Endodermal cell (in vitro differentiated cells): ENCODE results near the gene COG5. TPM values are rescaled to one million over a fixed set of nuclear protein-coding genes. Genes with fewer than 3 reads are reported as not detected.

Experiments
- DNase-seq: peaks from one replicate; pipeline ENCODE4 v3.0.0-alpha.2; 2017
- H3K27ac ChIP-seq: 2 replicates; pipeline ENCODE4 v1.5.1; 2013; ENCODE audit warnings: mild to moderate bottlenecking, low read depth, low read length, moderate library complexity
- H3K27me3 ChIP-seq: 2 replicates; pipeline ENCODE4 v1.6.1; 2013; ENCODE audit warnings: mild to moderate bottlenecking, low read length, moderate library complexity; ENCODE audit not compliant: insufficient read depth, control insufficient read depth, poor library complexity, severe bottlenecking
- H3K36me3 ChIP-seq: 2 replicates; pipeline ENCODE4 v1.7.0; 2013; ENCODE audit warnings: mild to moderate bottlenecking, low read length, moderate library complexity; ENCODE audit not compliant: control insufficient read depth, insufficient read depth
- H3K4me1 ChIP-seq: one replicate; pipeline ENCODE4 v1.7.0; 2013; ENCODE audit warnings: low read length; ENCODE audit not compliant: control insufficient read depth, insufficient read depth
- H3K4me3 ChIP-seq: 2 replicates; pipeline ENCODE4 v1.5.1; 2013; ENCODE audit warnings: mild to moderate bottlenecking, low read length, moderate library complexity
- H3K9ac ChIP-seq: 2 replicates; pipeline ENCODE4 v1.6.1; 2013; ENCODE audit warnings: mild to moderate bottlenecking, low read length, moderate library complexity; ENCODE audit not compliant: poor library complexity, severe bottlenecking; ENCODE audit errors: extremely low read depth
- H3K9me3 ChIP-seq: 2 replicates; pipeline ENCODE4 v1.6.1; 2013; ENCODE audit warnings: mild to moderate bottlenecking, low read length, moderate library complexity; ENCODE audit not compliant: control insufficient read depth
- H3K27ac Mint-ChIP-seq: 2 replicates; pipeline ENCODE4 v1.8.0; 2020; ENCODE audit warnings: mixed read lengths
- H3K27me3 Mint-ChIP-seq: 2 replicates; pipeline ENCODE4 v1.8.0; 2021; ENCODE audit warnings: mild to moderate bottlenecking, mixed read lengths; ENCODE audit not compliant: insufficient read depth
- H3K36me3 Mint-ChIP-seq: 2 replicates; pipeline ENCODE4 v1.8.0; 2020; ENCODE audit warnings: low read depth, mixed read lengths
- H3K4me1 Mint-ChIP-seq: 2 replicates; pipeline ENCODE4 v1.8.0; 2020; ENCODE audit warnings: mixed read lengths
- H3K4me3 Mint-ChIP-seq: 2 replicates; pipeline ENCODE4 v1.8.0; 2020; ENCODE audit warnings: mild to moderate bottlenecking, moderate library complexity, mixed read lengths
- H3K9me3 Mint-ChIP-seq: 2 replicates; pipeline ENCODE4 v1.8.0; 2020; ENCODE audit warnings: mild to moderate bottlenecking, mixed read lengths
- CTCF ChIP-seq: fragments of 200-600 bp; sonication (generic); conservative IDR thresholded peaks from 2 replicates; pipeline ENCODE4 v1.5.0; 2021; ENCODE audit warnings: antibody characterized with exemption, mild to moderate bottlenecking
- WGBS, 2 experiments: methylation state at CpG; one replicate each; pipeline versions ENCODE4 v1.1.5 to v1.1.7; 2013; ENCODE audit warnings: missing lambda C conversion rate in 2 of 2, mixed read lengths in 1 of 2; ENCODE audit not compliant: insufficient coverage in 1 of 2, insufficient read length in 1 of 2; 5-methylcytosine and 5-hydroxymethylcytosine counted together
- total RNA-seq, 2 donors: library from RNA; stranded (reverse); fragmentation: NEBNext Ultra II Directional in 1 of 2; extraction: Animal tissue kit (Norgen Biotek cat#: 25700) in 1 of 2; gene quantifications; 2 replicates in 1 of 2; 3 replicates in 1 of 2; pipeline ENCODE4 v1.2.1, GENCODE V29; 2021

The COG5 gene
- total RNA-seq, 2 donors from 2014 or later: 25.5 to 34.7 TPM

DNA sequence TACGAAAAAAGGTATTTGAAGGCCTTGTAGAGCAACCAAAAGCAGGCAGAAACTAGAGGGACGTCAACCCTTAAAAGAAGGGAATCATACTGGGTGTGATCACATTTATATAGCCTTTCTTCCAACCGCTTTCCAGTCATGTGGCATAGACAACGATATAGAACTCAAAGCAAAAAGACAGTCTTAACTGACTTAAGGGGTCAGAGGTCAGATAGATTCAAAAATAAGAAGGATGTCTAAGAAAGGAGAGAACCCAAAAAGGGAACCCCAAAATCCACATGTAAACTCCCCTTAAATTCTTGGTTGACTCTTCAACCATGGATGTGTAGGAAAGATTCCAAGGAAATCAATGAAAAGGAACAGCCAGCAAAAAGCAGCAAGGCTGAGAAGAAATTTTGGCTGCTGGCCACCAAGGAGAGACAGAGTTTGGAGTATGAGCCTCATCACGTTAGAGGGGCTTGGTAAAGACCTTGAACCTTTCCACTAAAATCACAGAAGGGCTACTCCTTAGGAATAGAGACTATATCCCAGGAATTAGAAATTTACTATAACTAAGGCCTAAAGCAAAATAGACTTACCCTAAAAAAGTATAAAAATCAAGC, 24.9 kb upstream of the COG5 start:
- TF ChIP-seq CTCF: no peak
- H3K27ac ChIP-seq: no peak overlapping the region
- Mint-ChIP-seq H3K4me1 (no peaks in the 10 kb centered on the region), H3K9me3 (peaks cover 7% of the 10 kb centered on the region), H3K36me3 (peaks cover 43% of the 10 kb centered on the region), H3K4me3 (no peak overlapping the region), H3K27ac (no peak overlapping the region), H3K27me3 (no peaks in the 10 kb centered on the region)
- no peak for DNase-seq
- H3K27me3 ChIP-seq: no peaks in the 10 kb centered on the region
- H3K4me3 ChIP-seq: no peak overlapping the region
- no peak overlapping the region for H3K9ac ChIP-seq
- H3K4me1 ChIP-seq: no peaks in the 10 kb centered on the region
- 89 to 97% methylated on average over 2 to 5 of the region's 5 CpGs for WGBS, 2 experiments
- H3K9me3 ChIP-seq: peaks cover 8% of the 10 kb centered on the region
- peaks cover 26% of the 10 kb centered on the region for H3K36me3 ChIP-seq

- Mint-ChIP-seq H3K36me3 (peaks cover 33% of the 10 kb centered on the region), H3K9me3 (peaks cover 7% of the 10 kb centered on the region), H3K4me1 (peaks cover 7% of the 10 kb centered on the region), H3K27me3 (no peaks in the 10 kb centered on the region), H3K4me3 (no peak overlapping the region), H3K27ac (no peak overlapping the region)
- H3K9ac ChIP-seq: no peak overlapping the region
- WGBS, 2 experiments: 57 to 95% methylated on average over 1 to 2 of the region's 2 CpGs
- no peak for DNase-seq
- H3K27ac ChIP-seq: no peak overlapping the region
- peaks cover 8% of the 10 kb centered on the region for H3K9me3 ChIP-seq
- peaks cover 26% of the 10 kb centered on the region for H3K36me3 ChIP-seq
- H3K4me3 ChIP-seq: no peak overlapping the region
- TF ChIP-seq CTCF: no peak
- no peaks in the 10 kb centered on the region for H3K27me3 ChIP-seq
- no peaks in the 10 kb centered on the region for H3K4me1 ChIP-seq
Measured at GRCh38 chr7:107584716-107585115, 21.0 kb upstream of the COG5 start.

DNA sequence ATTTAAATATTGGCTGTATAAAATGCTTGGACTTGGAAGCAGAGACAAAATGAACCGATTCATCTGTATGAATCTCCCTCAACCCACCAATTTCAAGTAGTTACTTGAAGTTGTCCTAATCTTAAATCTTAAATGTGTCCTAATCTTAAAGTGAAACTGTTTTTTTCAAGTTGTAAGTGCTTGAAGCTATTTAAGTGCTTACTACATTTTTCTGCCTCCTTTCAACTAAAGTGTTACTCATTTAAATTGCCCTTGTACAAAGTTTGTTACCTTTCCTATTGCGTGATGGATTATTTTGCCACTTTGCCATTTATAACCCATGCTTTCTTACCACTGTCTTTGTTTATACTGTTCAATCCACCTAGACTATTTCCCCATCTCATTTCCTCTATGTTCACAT, 19.2 kb upstream of the COG5 start:
- 100% methylated on average over 1 of the region's 2 CpGs for WGBS, 2 experiments
- H3K9ac ChIP-seq: no peak overlapping the region
- no peak for DNase-seq
- Mint-ChIP-seq H3K27me3 (no peaks in the 10 kb centered on the region), H3K36me3 (peaks cover 18% of the 10 kb centered on the region), H3K27ac (no peak overlapping the region), H3K9me3 (no peaks in the 10 kb centered on the region), H3K4me1 (peaks cover 7% of the 10 kb centered on the region), H3K4me3 (no peak overlapping the region)
- no peak overlapping the region for H3K27ac ChIP-seq
- H3K36me3 ChIP-seq: peaks cover 12% of the 10 kb centered on the region
- no peaks in the 10 kb centered on the region for H3K4me1 ChIP-seq
- no peak for TF ChIP-seq CTCF
- no peaks in the 10 kb centered on the region for H3K27me3 ChIP-seq
- H3K4me3 ChIP-seq: no peak overlapping the region
- H3K9me3 ChIP-seq: no peaks in the 10 kb centered on the region
